Measurements from ENCODE around the gene FLAD1.

Gene FLAD1

GRCh38 chr1:154982897-154983648 lies at the start of gene FLAD1:
TSS of gene FLAD1 (plus strand) at chr1:154983344. CDS start at chr1:154983695, 351 bp downstream.
- peak; percentile 91 to 96 for DNase-seq (ENCODE audit: extremely low read depth in 1 of 2, low read depth in 1 of 2)

GRCh38 chr1:154934358-154934948 lies 48.7 kb upstream of the FLAD1 start:
- DNase-seq (ENCODE audit: extremely low read depth in 1 of 2, low read depth in 1 of 2), result no peak

- DNase-seq (ENCODE audit: extremely low read depth in 1 of 2, low read depth in 1 of 2), result no peak
Measured at GRCh38 chr1:154935749-154936554, 47.2 kb upstream of the FLAD1 start.

GRCh38 chr1:154936555-154937084 lies 46.5 kb upstream of the FLAD1 start, which contains the start of gene PMVK:
TSS of gene PMVK (minus strand) at chr1:154936719. CDS start at chr1:154936685, 34 bp downstream.
- peak; percentile 82 to 91 for DNase-seq (ENCODE audit: extremely low read depth in 1 of 2, low read depth in 1 of 2)

- peak; percentile 73 to 80 for DNase-seq (ENCODE audit: extremely low read depth in 1 of 2, low read depth in 1 of 2)
Measured at GRCh38 chr1:154937085-154937987, 45.8 kb upstream of the FLAD1 start.

- DNase-seq (ENCODE audit: extremely low read depth in 1 of 2, low read depth in 1 of 2), result no peak
Measured at GRCh38 chr1:154937988-154938386, 45.2 kb upstream of the FLAD1 start.

- DNase-seq (ENCODE audit: extremely low read depth in 1 of 2, low read depth in 1 of 2), result no peak
Measured at GRCh38 chr1:154938604-154939399, 44.3 kb upstream of the FLAD1 start.

GRCh38 chr1:154940213-154940560 lies 43.0 kb upstream of the FLAD1 start:
- no peak for DNase-seq (ENCODE audit: extremely low read depth in 1 of 2, low read depth in 1 of 2)

- no peak for DNase-seq (ENCODE audit: extremely low read depth in 1 of 2, low read depth in 1 of 2)
Measured at GRCh38 chr1:154940651-154941194, 42.4 kb upstream of the FLAD1 start.

GRCh38 chr1:154941333-154942013 lies 41.7 kb upstream of the FLAD1 start:
- DNase-seq (ENCODE audit: extremely low read depth in 1 of 2, low read depth in 1 of 2), result no peak

- no peak for DNase-seq (ENCODE audit: extremely low read depth in 1 of 2, low read depth in 1 of 2)
Measured at GRCh38 chr1:154943649-154944400, 39.3 kb upstream of the FLAD1 start.

- no peak for DNase-seq (ENCODE audit: extremely low read depth in 1 of 2, low read depth in 1 of 2)
Measured at GRCh38 chr1:154944401-154945159, 38.6 kb upstream of the FLAD1 start.

GRCh38 chr1:154945160-154945961 lies 37.8 kb upstream of the FLAD1 start:
- DNase-seq (ENCODE audit: extremely low read depth in 1 of 2, low read depth in 1 of 2), result no peak

- DNase-seq (ENCODE audit: extremely low read depth in 1 of 2, low read depth in 1 of 2), result no peak
Measured at GRCh38 chr1:154945962-154946850, 36.9 kb upstream of the FLAD1 start.

- no peak for DNase-seq (ENCODE audit: extremely low read depth in 1 of 2, low read depth in 1 of 2)
Measured at GRCh38 chr1:154948079-154948478, 35.1 kb upstream of the FLAD1 start.

All from stimulated activated CD8-positive, alpha-beta memory T cell treated with anti-CD3 and anti-CD28 coated beads, Interleukin-7, amount 100 ng/mL, for 48 hours (primary cell).